Renal cortex interstitium (tissue), 11 donors: ENCODE results near the gene PSMA6. TPM values are rescaled to one million over a fixed set of nuclear protein-coding genes. Genes with fewer than 3 reads are reported as not detected.
"Not testable (repeated sequence)": the region's sequence is repeated elsewhere in the genome, so short reads cannot be mapped to it uniquely, and the experiment has no call there.

Experiments
- DNase-seq, 11 donors: peaks; one replicate each; pipeline ENCODE4 v3.0.0-alpha.2; 2013; ENCODE audit warnings: low read depth in 9 of 11, low spot score in 4 of 11; ENCODE audit errors: extremely low read depth in 1 of 11
- polyA plus RNA-seq, 3 donors: library from polyadenylated mRNA; unstranded; fragments of 120-200 nt; gene quantifications; one replicate each; pipeline ENCODE4 v1.2.1, GENCODE V29; 2013; ENCODE audit not compliant: insufficient read length in 3 of 3

PSMA6 gene
- polyA plus RNA-seq, 3 donors, result 150 to 189 (median 177) TPM

- DNase-seq, result no peak
Observed at GRCh38 chr14:35337269-35338255, 45.4 kb downstream of the PSMA6 start.

- no peak for DNase-seq
Observed at GRCh38 chr14:35338731-35339405, 46.7 kb downstream of the PSMA6 start.

GRCh38 chr14:35339761-35340406 is 47.7 kb downstream of the PSMA6 start:
- DNase-seq, result no peak

GRCh38 chr14:35340616-35341453 is 48.7 kb downstream of the PSMA6 start:
- no peak for DNase-seq

- DNase-seq, result peak in 2 of 11 donors; percentile 77 to 79
Observed at GRCh38 chr14:35341454-35341750, 49.2 kb downstream of the PSMA6 start.

GRCh38 chr14:35341751-35342488 is 49.7 kb downstream of the PSMA6 start:
- peak in 3 of 11 donors; percentile 74 to 87 (median 78) for DNase-seq

GRCh38 chr14:35342489-35343010 is 50.4 kb downstream of the PSMA6 start:
- DNase-seq, result no peak

- DNase-seq, result peak in 2 of 11 donors; percentile 65
Observed at GRCh38 chr14:35343702-35344101, 51.5 kb downstream of the PSMA6 start.

GRCh38 chr14:35344107-35344807 is 52.1 kb downstream of the PSMA6 start:
- no peak for DNase-seq

- no peak for DNase-seq
Observed at GRCh38 chr14:35346738-35347322, 54.6 kb downstream of the PSMA6 start.

- DNase-seq, result no peak
Observed at GRCh38 chr14:35347323-35348043, 55.3 kb downstream of the PSMA6 start.

GRCh38 chr14:35348044-35348380 is 55.8 kb downstream of the PSMA6 start:
- not testable (repeated sequence) for DNase-seq

- DNase-seq, result no peak
Observed at GRCh38 chr14:35349496-35350365, 57.5 kb downstream of the PSMA6 start.

GRCh38 chr14:35351497-35351896 is 59.3 kb downstream of the PSMA6 start:
- no peak for DNase-seq

- DNase-seq, result no peak
Observed at GRCh38 chr14:35351897-35352273, 59.7 kb downstream of the PSMA6 start.
